Trophoblast cell (in vitro differentiated cells and primary cell): ENCODE results near the gene VWA3A.

ENCODE experiments used
- DNase-seq, 2 donors: peaks; one replicate each; pipeline ENCODE4 v3.0.0-alpha.2; 2016
- H2AFZ ChIP-seq: 2 replicates; pipeline ENCODE4 v1.6.1; 2013; ENCODE audit warnings: low read length, moderate library complexity, mild to moderate bottlenecking; ENCODE audit not compliant: insufficient read depth, poor library complexity
- H2AK5ac ChIP-seq: 2 replicates; pipeline ENCODE4 v1.6.1; 2013; ENCODE audit warnings: mild to moderate bottlenecking, low read length
- H2BK120ac ChIP-seq: 2 replicates; pipeline ENCODE4 v1.6.1; 2013; ENCODE audit warnings: low read length, mild to moderate bottlenecking, moderate library complexity; ENCODE audit not compliant: insufficient read depth, poor library complexity
- H2BK12ac ChIP-seq: 2 replicates; pipeline ENCODE4 v1.6.1; 2013; ENCODE audit warnings: mild to moderate bottlenecking, low read length, moderate library complexity
- H2BK5ac ChIP-seq: 2 replicates; pipeline ENCODE4 v1.6.1; 2013; ENCODE audit warnings: low read length, low read depth, moderate library complexity, mild to moderate bottlenecking; ENCODE audit not compliant: poor library complexity
- H3K14ac ChIP-seq: 2 replicates; pipeline ENCODE4 v1.6.1; 2013; ENCODE audit warnings: mild to moderate bottlenecking, low read length
- H3K18ac ChIP-seq: 2 replicates; pipeline ENCODE4 v1.6.1; 2013; ENCODE audit warnings: mild to moderate bottlenecking, low read length
- H3K23ac ChIP-seq: 2 replicates; pipeline ENCODE4 v1.6.1; 2013; ENCODE audit warnings: low read length
- H3K27ac ChIP-seq: 2 replicates; pipeline ENCODE4 v1.5.1; 2013; ENCODE audit warnings: low read depth, mild to moderate bottlenecking, inconsistent platforms, low read length, moderate library complexity
- H3K27me3 ChIP-seq: 2 replicates; pipeline ENCODE4 v1.6.1; 2013; ENCODE audit warnings: inconsistent platforms, mild to moderate bottlenecking, low read length, moderate library complexity; ENCODE audit not compliant: insufficient read depth
- H3K36me3 ChIP-seq, 2 experiments: 1 replicate in 1 of 2; 2 replicates in 1 of 2; pipeline ENCODE4 v1.6.1; 2013; ENCODE audit warnings: low read length in 2 of 2, mild to moderate bottlenecking in 2 of 2, moderate library complexity in 1 of 2; ENCODE audit not compliant: insufficient read depth in 2 of 2, control insufficient read depth in 1 of 2
- H3K4ac ChIP-seq: 2 replicates; pipeline ENCODE4 v1.6.1; 2013; ENCODE audit warnings: low read depth, mild to moderate bottlenecking, low read length, moderate library complexity
- H3K4me1 ChIP-seq, 2 experiments: 1 replicate in 1 of 2; 2 replicates in 1 of 2; pipeline ENCODE4 v1.6.1; 2013; ENCODE audit warnings: low read length in 2 of 2, mild to moderate bottlenecking in 2 of 2, moderate library complexity in 1 of 2; ENCODE audit not compliant: insufficient read depth in 2 of 2, control insufficient read depth in 1 of 2
- H3K4me2 ChIP-seq: 2 replicates; pipeline ENCODE4 v1.6.1; 2013; ENCODE audit warnings: inconsistent platforms, mild to moderate bottlenecking, low read length, moderate library complexity
- H3K4me3 ChIP-seq: 2 replicates; pipeline ENCODE4 v1.5.1; 2013; ENCODE audit warnings: mild to moderate bottlenecking, low read depth, low read length, inconsistent platforms
- H3K79me1 ChIP-seq: one replicate; pipeline ENCODE4 v1.6.1; 2013; ENCODE audit warnings: low read length
- H3K79me2 ChIP-seq: 2 replicates; pipeline ENCODE4 v1.6.1; 2013; ENCODE audit warnings: low read length, mild to moderate bottlenecking; ENCODE audit not compliant: control insufficient read depth, insufficient read depth, poor library complexity
- H3K9ac ChIP-seq: 2 replicates; pipeline ENCODE4 v1.6.1; 2013; ENCODE audit warnings: mild to moderate bottlenecking, low read length
- H3K9me3 ChIP-seq: 2 replicates; pipeline ENCODE4 v1.6.1; 2013; ENCODE audit warnings: low read depth, mild to moderate bottlenecking, control low read depth, inconsistent platforms, low read length; ENCODE audit not compliant: insufficient read depth
- H4K12ac ChIP-seq: 2 replicates; pipeline ENCODE4 v1.6.1; 2013; ENCODE audit warnings: low read depth, mild to moderate bottlenecking, low read length, moderate library complexity
- H4K8ac ChIP-seq: 2 replicates; pipeline ENCODE4 v1.6.1; 2013; ENCODE audit warnings: low read depth, mild to moderate bottlenecking, low read length, moderate library complexity
- H4K91ac ChIP-seq: one replicate; pipeline ENCODE4 v1.6.1; 2013; ENCODE audit warnings: low read depth, mild to moderate bottlenecking, low read length, moderate library complexity
- WGBS: extraction: QIAGEN DNeasy Blood & Tissue Kit; methylation state at CpG from one replicate; pipeline ENCODE4 v1.1.7; 2013; ENCODE audit warnings: missing lambda C conversion rate; ENCODE audit not compliant: insufficient read length, insufficient coverage; ENCODE audit errors: extremely low coverage; 5-methylcytosine and 5-hydroxymethylcytosine counted together

Gene VWA3A

GRCh38 chr16:22078656-22079055 is 13.7 kb upstream of the VWA3A start:
- no peaks in the 10 kb centered on the region for H3K9me3 ChIP-seq
- H3K36me3 ChIP-seq, result no peaks in the 10 kb centered on the region
- no CpG with 5 or more reads among the region's 1 CpG for WGBS
- no peak overlapping the region for H2BK120ac ChIP-seq
- H3K4ac ChIP-seq, result no peak overlapping the region
- no peak overlapping the region for H2AFZ ChIP-seq
- no peak overlapping the region for H2BK12ac ChIP-seq
- no peak overlapping the region for H2AK5ac ChIP-seq
- H3K14ac ChIP-seq, result no peak overlapping the region
- no peak overlapping the region for H2BK5ac ChIP-seq
- no peak overlapping the region for H4K91ac ChIP-seq
- H3K27ac ChIP-seq, result no peak overlapping the region
- no peaks in the 10 kb centered on the region for H3K79me1 ChIP-seq
- no peak overlapping the region for H3K4me3 ChIP-seq
- no peaks in the 10 kb centered on the region for H3K4me1 ChIP-seq
- H3K23ac ChIP-seq, result no peak overlapping the region
- no peak overlapping the region for H3K18ac ChIP-seq
- H3K79me2 ChIP-seq, result no peaks in the 10 kb centered on the region
- no peak overlapping the region for H3K9ac ChIP-seq
- DNase-seq, result no peak
- no peak overlapping the region for H4K8ac ChIP-seq
- no peak overlapping the region for H3K4me2 ChIP-seq
- no peaks in the 10 kb centered on the region for H3K27me3 ChIP-seq
- no peak overlapping the region for H4K12ac ChIP-seq

GRCh38 chr16:22081050-22081449 is 11.3 kb upstream of the VWA3A start:
- Histone ChIP-seq H3K79me1 (no peaks in the 10 kb centered on the region), H3K4me1 (no peaks in the 10 kb centered on the region), H2AFZ (no peak overlapping the region), H2BK120ac (no peak overlapping the region), H3K4me3 (no peak overlapping the region), H3K23ac (no peak overlapping the region), H4K12ac (no peak overlapping the region), H3K4me2 (no peak overlapping the region), H3K4ac (no peak overlapping the region), H2AK5ac (no peak overlapping the region), H3K27ac (no peak overlapping the region), H3K27me3 (no peaks in the 10 kb centered on the region), H3K18ac (no peak overlapping the region), H3K14ac (no peak overlapping the region), H4K91ac (no peak overlapping the region), H2BK5ac (no peak overlapping the region), H2BK12ac (no peak overlapping the region), H3K9me3 (no peaks in the 10 kb centered on the region), H3K36me3 (no peaks in the 10 kb centered on the region), H4K8ac (no peak overlapping the region), H3K9ac (no peak overlapping the region), H3K79me2 (no peaks in the 10 kb centered on the region)
- WGBS, result no CpG with 5 or more reads among the region's 3 CpGs
- DNase-seq, result no peak

- Histone ChIP-seq H3K4me3 (no peak overlapping the region), H3K79me1 (no peaks in the 10 kb centered on the region), H3K18ac (no peak overlapping the region), H2BK5ac (no peak overlapping the region), H2BK12ac (no peak overlapping the region), H3K23ac (no peak overlapping the region), H3K27ac (no peak overlapping the region), H3K36me3 (no peaks in the 10 kb centered on the region), H2AK5ac (no peak overlapping the region), H3K14ac (no peak overlapping the region), H3K79me2 (no peaks in the 10 kb centered on the region), H3K27me3 (no peaks in the 10 kb centered on the region), H4K91ac (no peak overlapping the region), H2AFZ (no peak overlapping the region), H3K9ac (no peak overlapping the region), H3K4me2 (no peak overlapping the region), H3K4me1 (no peaks in the 10 kb centered on the region), H4K8ac (no peak overlapping the region), H4K12ac (no peak overlapping the region), H2BK120ac (no peak overlapping the region), H3K9me3 (no peaks in the 10 kb centered on the region), H3K4ac (no peak overlapping the region)
- no CpG with 5 or more reads among the region's 1 CpG for WGBS
- no peak for DNase-seq
Observed at GRCh38 chr16:22086440-22086839, 5.9 kb upstream of the VWA3A start.

- Histone ChIP-seq H3K4me2 (no peak overlapping the region), H3K79me2 (no peaks in the 10 kb centered on the region), H3K14ac (no peak overlapping the region), H4K8ac (no peak overlapping the region), H3K27ac (no peak overlapping the region), H4K91ac (no peak overlapping the region), H3K9ac (no peak overlapping the region), H3K18ac (no peak overlapping the region), H2AK5ac (no peak overlapping the region), H2BK5ac (no peak overlapping the region), H3K79me1 (no peaks in the 10 kb centered on the region), H2AFZ (no peak overlapping the region), H3K4ac (no peak overlapping the region), H4K12ac (no peak overlapping the region), H3K4me3 (no peak overlapping the region), H3K4me1 (peaks cover 0 to 2% of the 10 kb centered on the region in 2 experiments), H2BK120ac (no peak overlapping the region), H3K27me3 (no peaks in the 10 kb centered on the region), H3K36me3 (no peaks in the 10 kb centered on the region), H3K9me3 (no peaks in the 10 kb centered on the region), H3K23ac (no peak overlapping the region), H2BK12ac (no peak overlapping the region)
- no peak for DNase-seq
- no CpG with 5 or more reads among the region's 1 CpG for WGBS
Observed at GRCh38 chr16:22088642-22089041, 3.7 kb upstream of the VWA3A start.
